HepG2 (cell line): ENCODE data around the gene SRCAP. TPM values are rescaled to one million over a fixed set of nuclear protein-coding genes. Genes with fewer than 3 reads are reported as not detected.
A peak's percentile ranks its signal among the peaks of the same experiment; 100 is the strongest.

Experiments used
- ATF7 ChIP-seq, 2 experiments: fragments of 450-650 bp in 1 of 2; sonication (generic) in 1 of 2; formaldehyde crosslinking in 1 of 2; IDR thresholded peaks; 2 replicates each; pipeline versions ENCODE4 v1.4.0 to v1.6.1; 2016 to 2020; ENCODE audit warnings: antibody characterized with exemption in 1 of 2, mild to moderate bottlenecking in 1 of 2, missing genetic modification reagents in 1 of 2
- BHLHE40 ChIP-seq: IDR thresholded peaks from 2 replicates; pipeline ENCODE4 v1.6.1; 2011; ENCODE audit warnings: low read length, improper control_type of control experiment
- BORCS8-MEF2B ChIP-seq: sonication (generic); formaldehyde crosslinking; IDR thresholded peaks from 2 replicates; pipeline ENCODE4 v1.8.0; 2022; ENCODE audit warnings: mild to moderate bottlenecking, missing genetic modification reagents
- EED ChIP-seq: sonication (generic); formaldehyde crosslinking; IDR thresholded peaks from 2 replicates; pipeline ENCODE4 v1.5.0; 2020; ENCODE audit warnings: mild to moderate bottlenecking, missing genetic modification reagents
- ELF4 ChIP-seq: sonication (generic); formaldehyde crosslinking; IDR thresholded peaks from 2 replicates; pipeline ENCODE4 v1.5.0; 2020; ENCODE audit warnings: missing genetic modification reagents, mild to moderate bottlenecking, moderate library complexity, borderline replicate concordance
- GATAD2A ChIP-seq: IDR thresholded peaks from 2 replicates; pipeline ENCODE4 v1.6.1; 2016
- GTF3A ChIP-seq: sonication (generic); formaldehyde crosslinking; conservative IDR thresholded peaks from 2 replicates; pipeline ENCODE4 v1.4.0; 2020; ENCODE audit warnings: mild to moderate bottlenecking, missing genetic modification reagents
- IKZF4 ChIP-seq: sonication (generic); formaldehyde crosslinking; IDR thresholded peaks from 2 replicates; pipeline ENCODE4 v1.5.1; 2020; ENCODE audit warnings: borderline replicate concordance, mild to moderate bottlenecking, low read depth, missing genetic modification reagents; ENCODE audit errors: not compliant biosample characterization
- MEIS2 ChIP-seq: sonication (generic); formaldehyde crosslinking; IDR thresholded peaks from 2 replicates; pipeline ENCODE4 v1.9.0; 2021; ENCODE audit warnings: mild to moderate bottlenecking, missing genetic modification reagents
- MTA3 ChIP-seq: sonication (generic); formaldehyde crosslinking; IDR thresholded peaks from 2 replicates; pipeline ENCODE4 v1.4.0; 2020; ENCODE audit warnings: missing genetic modification reagents
- PCBP1 ChIP-seq: fragments of 200-400 bp; formaldehyde crosslinking; IDR thresholded peaks from 2 replicates; pipeline ENCODE4 v1.6.1; 2017; ENCODE audit warnings: mild to moderate bottlenecking, low read depth, low read length, borderline replicate concordance
- PRMT3 ChIP-seq: sonication (generic); formaldehyde crosslinking; IDR thresholded peaks from 2 replicates; pipeline ENCODE4 v1.8.1; 2022; ENCODE audit warnings: low read depth, mild to moderate bottlenecking, moderate library complexity, missing genetic modification reagents, borderline replicate concordance
- SATB2 ChIP-seq: sonication (generic); formaldehyde crosslinking; IDR thresholded peaks from 2 replicates; pipeline ENCODE4 v1.5.0; 2020; ENCODE audit warnings: missing genetic modification reagents
- ZBTB3 ChIP-seq: sonication (generic); formaldehyde crosslinking; IDR thresholded peaks from 2 replicates; pipeline ENCODE4 v1.4.0; 2020; ENCODE audit warnings: low read depth, mild to moderate bottlenecking, moderate library complexity, missing genetic modification reagents, borderline replicate concordance
- ZFP36 ChIP-seq: fragments of 150-350 bp; IDR thresholded peaks from 2 replicates; pipeline ENCODE4 v1.6.1; 2018; ENCODE audit warnings: borderline replicate concordance, low read length, low read depth; ENCODE audit not compliant: partially characterized antibody
- ZNF232 ChIP-seq: sonication (generic); formaldehyde crosslinking; IDR thresholded peaks from 2 replicates; pipeline ENCODE4 v1.4.0; 2020; ENCODE audit warnings: missing genetic modification reagents, borderline replicate concordance
- ZNF260 ChIP-seq: sonication (generic); formaldehyde crosslinking; IDR thresholded peaks from 2 replicates; pipeline ENCODE4 v1.4.0; 2020; ENCODE audit warnings: missing genetic modification reagents, low read depth, mild to moderate bottlenecking, borderline replicate concordance
- ZNF501 ChIP-seq: sonication (generic); formaldehyde crosslinking; IDR thresholded peaks from 2 replicates; pipeline ENCODE4 v1.5.1; 2020; ENCODE audit warnings: mild to moderate bottlenecking, moderate library complexity, missing genetic modification reagents
- ZNF530 ChIP-seq: sonication (generic); formaldehyde crosslinking; IDR thresholded peaks from 2 replicates; pipeline ENCODE4 v1.5.0; 2020; ENCODE audit warnings: low read depth, mild to moderate bottlenecking, missing genetic modification reagents
- ZSCAN12 ChIP-seq: sonication (generic); formaldehyde crosslinking; IDR thresholded peaks from 2 replicates; pipeline ENCODE4 v1.9.0; 2021; ENCODE audit warnings: mild to moderate bottlenecking, missing genetic modification reagents
- ZSCAN21 ChIP-seq: sonication (generic); formaldehyde crosslinking; IDR thresholded peaks from 2 replicates; pipeline ENCODE4 v1.8.0; 2022; ENCODE audit warnings: mild to moderate bottlenecking, missing genetic modification reagents, moderate library complexity, borderline replicate concordance
- ZSCAN29 ChIP-seq: sonication (generic); formaldehyde crosslinking; conservative IDR thresholded peaks from 2 replicates; pipeline ENCODE4 v1.4.0; 2020; ENCODE audit warnings: mild to moderate bottlenecking, missing genetic modification reagents
- ZXDC ChIP-seq: sonication (generic); formaldehyde crosslinking; IDR thresholded peaks from 2 replicates; pipeline ENCODE4 v1.5.0; 2020; ENCODE audit warnings: mild to moderate bottlenecking, missing genetic modification reagents
- polyA plus RNA-seq, 8 experiments: library from polyadenylated mRNA; depleted of rRNA in 3 of 8; stranded (reverse) in 7 of 8; unstranded in 1 of 8; fragments of >200 nt; fragmentation: Illumina TruSeq in 4 of 8; extraction: Trizol in 4 of 8; gene quantifications; 2 replicates each; pipeline versions ENCODE4 v1.2.1 to v1.2.3, GENCODE V29; 2011 to 2016; ENCODE audit warnings: low read depth in 4 of 8, missing spikeins in 1 of 8, mixed read lengths in 1 of 8; ENCODE audit not compliant: insufficient read depth in 1 of 8
- total RNA-seq, 5 experiments: library from RNA; depleted of rRNA; stranded (reverse); fragments of >200 nt; fragmentation: Illumina TruSeq; extraction: Trizol; gene quantifications; 2 replicates each; pipeline ENCODE4 v1.2.3, GENCODE V29; 2016; ENCODE audit warnings: low read depth in 1 of 5
- TF ChIP-seq, protein P1 (sequence below): sonication (generic); formaldehyde crosslinking; IDR thresholded peaks from 2 replicates; pipeline ENCODE4 v1.4.0; 2020; ENCODE audit warnings: missing genetic modification reagents, borderline replicate concordance

SRCAP gene
- total and polyA plus RNA-seq, 2 of the 13 experiments (the other 11 are each of a cell fraction or from before 2014, with no cell fraction given), result 4.9 to 9.0 TPM

- TF ChIP-seq, protein P1, sequence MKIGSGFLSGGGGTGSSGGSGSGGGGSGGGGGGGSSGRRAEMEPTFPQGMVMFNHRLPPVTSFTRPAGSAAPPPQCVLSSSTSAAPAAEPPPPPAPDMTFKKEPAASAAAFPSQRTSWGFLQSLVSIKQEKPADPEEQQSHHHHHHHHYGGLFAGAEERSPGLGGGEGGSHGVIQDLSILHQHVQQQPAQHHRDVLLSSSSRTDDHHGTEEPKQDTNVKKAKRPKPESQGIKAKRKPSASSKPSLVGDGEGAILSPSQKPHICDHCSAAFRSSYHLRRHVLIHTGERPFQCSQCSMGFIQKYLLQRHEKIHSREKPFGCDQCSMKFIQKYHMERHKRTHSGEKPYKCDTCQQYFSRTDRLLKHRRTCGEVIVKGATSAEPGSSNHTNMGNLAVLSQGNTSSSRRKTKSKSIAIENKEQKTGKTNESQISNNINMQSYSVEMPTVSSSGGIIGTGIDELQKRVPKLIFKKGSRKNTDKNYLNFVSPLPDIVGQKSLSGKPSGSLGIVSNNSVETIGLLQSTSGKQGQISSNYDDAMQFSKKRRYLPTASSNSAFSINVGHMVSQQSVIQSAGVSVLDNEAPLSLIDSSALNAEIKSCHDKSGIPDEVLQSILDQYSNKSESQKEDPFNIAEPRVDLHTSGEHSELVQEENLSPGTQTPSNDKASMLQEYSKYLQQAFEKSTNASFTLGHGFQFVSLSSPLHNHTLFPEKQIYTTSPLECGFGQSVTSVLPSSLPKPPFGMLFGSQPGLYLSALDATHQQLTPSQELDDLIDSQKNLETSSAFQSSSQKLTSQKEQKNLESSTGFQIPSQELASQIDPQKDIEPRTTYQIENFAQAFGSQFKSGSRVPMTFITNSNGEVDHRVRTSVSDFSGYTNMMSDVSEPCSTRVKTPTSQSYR (CRISPR knock-in tag), result no peak
- no peak for TF ChIP-seq IKZF4
- TF ChIP-seq ZNF232 (CRISPR knock-in tag), result no peak
- TF ChIP-seq ZXDC (CRISPR knock-in tag), result no peak
- TF ChIP-seq ZNF530, result no peak
- TF ChIP-seq PRMT3, result no peak; the same call in 1 of the 2 replicates
- TF ChIP-seq EED (CRISPR knock-in tag), result no peak
- no peak for TF ChIP-seq ZSCAN21
- peak; percentile 25; the same call in 1 of the 2 replicates for TF ChIP-seq MEIS2
- TF ChIP-seq BORCS8-MEF2B, result no peak
- 0 out of 2 replicates have a peak, but pooled peaks have one; percentile 18 for TF ChIP-seq ZNF501 (CRISPR knock-in tag)
- TF ChIP-seq ELF4 (CRISPR knock-in tag), result no peak
- no peak for TF ChIP-seq ZSCAN29
- TF ChIP-seq BHLHE40, result no peak
- no peak for TF ChIP-seq ZNF260
- TF ChIP-seq PCBP1, result peak; percentile 81; the same call in 1 of the 2 replicates
- no peak for TF ChIP-seq MTA3
- no peak for TF ChIP-seq SATB2 (CRISPR knock-in tag)
- TF ChIP-seq GTF3A (CRISPR knock-in tag), result no peak
- no peak for TF ChIP-seq ATF7 (IDR thresholded peaks at IDR 0.05)
- TF ChIP-seq ATF7 (CRISPR knock-in tag; IDR thresholded peaks at IDR 0.05), result no peak
- no peak for TF ChIP-seq ZFP36
- TF ChIP-seq ZBTB3 (CRISPR knock-in tag), result no peak
- no peak for TF ChIP-seq ZSCAN12 (CRISPR knock-in tag)
- no peak for TF ChIP-seq GATAD2A (CRISPR knock-in tag)
These were observed 39.2 kb upstream of the SRCAP start (continued) for GRCh38 chr16:30659507-30660423.
